Hippocampal formation (tissue), 2 donors: Measurements from ENCODE around the gene RNF207.
A peak's percentile ranks its signal among the peaks of the same experiment; 100 is the strongest.

Experiments used
- DNase-seq, 2 donors: peaks; one replicate each; lab custom pipeline; 2025; lab: John Stamatoyannopoulos, UW

RNF207 gene

DNA sequence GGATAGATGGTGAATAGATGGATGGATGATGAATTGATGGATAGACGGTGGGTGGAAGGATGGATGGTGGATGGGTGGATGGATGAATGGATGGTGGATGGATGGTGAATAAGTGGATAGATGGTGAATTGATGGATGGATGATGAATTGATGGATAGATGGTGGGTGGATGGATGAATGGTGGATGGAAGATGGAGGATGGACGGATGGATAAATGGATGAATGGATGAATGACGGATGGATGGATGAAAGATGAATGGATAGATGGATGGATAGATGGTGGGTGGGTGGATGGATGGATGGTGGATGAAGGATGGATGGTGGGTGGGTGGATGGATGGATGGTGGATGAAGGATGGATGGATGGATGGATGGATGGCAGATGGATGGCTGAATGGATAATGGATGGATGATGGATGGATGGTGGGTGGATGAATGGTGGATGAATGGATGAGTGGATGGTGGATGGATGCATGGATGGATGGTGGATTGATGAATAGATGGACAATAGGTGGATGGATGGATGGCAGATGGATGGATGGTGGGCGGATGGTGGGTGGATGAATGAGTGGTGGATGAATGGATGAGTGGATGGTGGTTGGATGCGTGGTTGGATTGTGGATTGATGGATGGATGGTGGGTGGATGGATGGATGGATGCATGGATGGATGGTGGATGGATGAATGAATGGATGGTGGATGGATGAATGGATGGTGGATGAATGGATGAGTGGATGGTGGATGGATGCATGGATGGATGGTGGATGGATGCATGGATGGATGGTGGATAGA, 31.1 kb upstream of the RNF207 start:
- no peak for DNase-seq

DNA sequence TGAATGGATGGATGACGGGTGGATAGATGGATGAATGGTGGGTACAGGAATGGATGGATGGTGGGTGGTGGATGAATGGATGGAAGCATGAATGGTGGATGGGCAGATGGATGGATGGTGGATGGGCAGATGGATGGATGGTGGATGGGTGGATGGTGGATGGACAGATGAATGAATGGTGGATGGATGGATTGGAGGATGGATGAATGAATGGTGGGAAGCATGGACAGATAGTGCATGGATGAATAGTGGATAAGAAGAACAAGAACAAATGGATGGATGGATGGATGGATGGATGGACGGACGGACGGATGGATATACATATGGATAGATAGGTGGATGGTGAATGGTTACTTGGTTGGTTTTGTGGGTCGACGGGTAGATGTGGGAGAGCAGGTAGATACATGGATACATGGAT, 30.5 kb upstream of the RNF207 start:
- no peak for DNase-seq

DNA sequence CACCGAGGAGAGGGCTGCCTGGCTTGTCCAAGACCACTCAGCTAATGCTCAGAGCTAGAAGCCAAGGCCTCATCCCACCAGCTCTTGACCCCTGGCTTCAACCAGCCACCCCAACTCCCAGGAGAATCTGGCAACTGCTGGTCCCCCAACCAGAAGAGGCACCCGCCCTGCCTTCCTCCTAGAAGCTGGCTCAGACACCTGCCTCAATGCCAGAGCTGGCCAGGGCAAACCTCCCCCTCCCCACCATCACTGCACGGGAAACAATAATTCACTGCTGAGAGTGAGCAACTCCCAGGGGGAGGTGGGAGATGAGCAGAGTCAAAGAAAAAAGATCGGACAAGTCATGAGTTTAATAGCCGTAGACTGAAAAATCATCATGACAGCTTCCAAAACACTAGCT, 29.1 kb upstream of the RNF207 start:
- no peak for DNase-seq

DNA sequence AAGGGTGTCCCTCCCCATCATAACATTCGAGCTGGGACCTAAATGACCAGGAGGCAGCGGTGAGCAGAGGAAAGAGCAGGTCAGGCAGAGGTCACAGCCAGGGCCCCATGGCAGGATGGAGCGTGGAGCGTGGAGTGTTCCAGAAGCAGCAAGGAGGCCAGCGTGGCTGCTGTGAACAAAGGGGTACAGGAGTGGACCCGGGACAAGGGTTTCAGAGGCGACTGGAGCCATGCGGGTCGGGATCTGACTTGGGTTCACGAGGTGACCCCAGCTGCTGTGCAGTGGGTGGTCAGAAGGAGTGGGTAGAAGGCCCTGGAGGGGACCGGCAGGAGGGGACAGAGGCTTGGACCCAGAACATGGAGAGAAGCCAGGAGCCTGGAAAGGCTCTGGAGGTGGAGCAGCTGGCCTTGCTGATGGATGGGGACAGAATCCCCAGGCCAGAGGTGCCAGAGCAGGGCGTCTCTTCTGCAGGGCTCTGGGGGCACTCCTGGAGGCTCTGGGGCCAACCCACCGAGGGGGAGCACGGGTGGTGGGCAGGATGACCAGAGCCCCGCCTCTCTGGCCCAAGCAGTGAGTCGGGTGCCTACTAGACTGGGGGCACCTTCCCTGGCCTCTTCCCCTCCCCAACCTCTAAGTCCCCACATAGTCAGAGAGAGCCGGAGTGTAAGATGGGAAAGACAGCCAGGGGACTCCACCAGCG, 28.1 kb upstream of the RNF207 start:
- DNase-seq: no peak

DNA sequence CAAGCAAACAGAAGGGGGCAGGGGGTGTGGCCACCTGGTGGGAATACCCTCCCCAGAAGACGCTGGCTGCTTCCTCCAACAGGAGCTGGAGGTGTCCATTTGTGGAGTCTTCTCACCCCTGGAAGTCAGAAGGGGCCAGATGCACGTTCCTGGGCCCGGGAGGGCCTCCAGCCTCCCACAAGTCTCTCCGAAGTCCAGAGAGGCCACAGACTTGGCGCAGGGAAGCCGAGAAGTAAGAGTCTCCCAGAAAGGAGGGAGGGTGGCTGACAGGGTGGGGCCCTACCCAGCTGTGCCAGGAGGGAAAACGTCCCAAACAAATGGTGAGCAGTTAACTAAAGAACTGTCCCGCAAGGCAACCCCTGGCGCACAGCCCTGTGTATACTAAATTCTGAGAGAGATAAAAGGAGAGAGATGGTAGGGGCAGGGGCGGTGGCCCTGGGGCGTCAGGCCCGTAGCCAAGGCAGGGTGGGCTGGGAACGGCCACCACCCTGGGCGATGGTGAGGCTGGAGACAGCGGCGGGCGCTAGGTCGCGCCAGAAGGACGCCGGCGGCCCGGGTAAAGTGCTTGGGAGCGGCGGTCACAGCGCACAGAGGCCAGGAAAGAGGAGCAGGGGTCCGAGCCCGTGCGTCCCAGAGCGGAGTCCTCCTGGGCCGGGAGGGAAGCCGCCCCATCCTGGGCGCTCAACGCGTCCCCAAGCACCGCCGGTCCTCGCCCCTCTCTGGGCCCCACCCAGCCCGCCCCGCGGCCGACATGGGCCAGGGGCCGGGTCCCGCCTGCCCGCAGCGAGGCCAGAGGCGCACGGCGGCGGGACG, 27.0 kb upstream of the RNF207 start:
- no peak for DNase-seq

DNA sequence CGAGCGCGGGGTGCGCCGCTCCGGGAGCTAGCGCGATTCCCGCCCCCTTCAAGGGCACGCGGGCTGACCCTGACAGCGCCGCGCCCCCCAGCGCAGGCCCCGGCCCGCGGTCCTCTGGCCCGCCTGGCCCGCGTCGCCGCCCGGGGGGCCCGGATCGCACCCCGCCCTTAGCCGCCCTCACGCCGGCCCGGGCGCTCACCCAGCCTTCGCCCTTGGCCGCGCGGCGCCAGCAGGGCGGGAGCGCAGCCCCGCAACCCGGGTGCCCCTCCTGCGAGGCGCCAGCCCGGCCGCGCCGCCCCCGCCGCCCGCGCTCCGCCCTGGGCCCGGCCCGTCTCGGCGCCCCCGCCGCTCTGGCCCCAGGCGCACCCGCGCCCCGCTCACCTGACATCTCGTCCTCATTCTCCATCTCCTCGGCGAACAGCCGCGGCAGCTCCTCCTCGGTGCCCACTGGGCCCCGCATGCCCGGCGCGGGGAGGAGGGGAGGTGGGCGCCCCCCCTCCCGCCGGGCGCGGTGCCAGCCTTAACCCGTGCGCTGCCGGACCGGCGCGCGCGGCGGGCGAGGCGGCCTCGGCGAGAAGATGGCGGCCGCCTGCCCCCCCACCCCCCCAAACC, 26.2 kb upstream of the RNF207 start:
- DNase-seq: no peak

DNA sequence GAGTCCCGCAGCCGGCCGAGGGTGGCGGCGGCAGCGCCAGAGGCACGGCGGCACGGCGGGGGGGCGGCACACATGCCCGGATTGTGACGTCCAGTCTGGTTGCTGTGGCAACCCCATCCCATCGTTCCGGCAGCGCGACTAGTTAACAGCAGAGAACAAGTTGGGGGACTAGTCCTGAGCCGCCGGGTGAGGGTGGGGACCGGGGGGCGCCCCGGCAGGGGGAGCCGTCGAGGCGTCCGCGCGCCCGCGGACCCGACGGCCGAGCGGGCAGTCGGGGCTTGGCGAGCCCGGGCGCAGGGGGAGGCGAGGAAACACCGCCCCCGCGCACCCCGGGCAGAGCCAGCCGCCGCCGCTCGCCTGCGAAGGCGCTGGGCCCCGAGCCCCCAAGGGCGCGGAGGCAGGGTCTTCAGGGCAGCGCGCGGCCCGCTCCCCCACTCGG, 25.6 kb upstream of the RNF207 start, which contains the start of gene CHD5:
TSS of gene CHD5 (minus strand) at position 54 of the 439 bp plus-strand sequence. CDS start 298 bp downstream, outside the sequence.
- no peak for DNase-seq

DNA sequence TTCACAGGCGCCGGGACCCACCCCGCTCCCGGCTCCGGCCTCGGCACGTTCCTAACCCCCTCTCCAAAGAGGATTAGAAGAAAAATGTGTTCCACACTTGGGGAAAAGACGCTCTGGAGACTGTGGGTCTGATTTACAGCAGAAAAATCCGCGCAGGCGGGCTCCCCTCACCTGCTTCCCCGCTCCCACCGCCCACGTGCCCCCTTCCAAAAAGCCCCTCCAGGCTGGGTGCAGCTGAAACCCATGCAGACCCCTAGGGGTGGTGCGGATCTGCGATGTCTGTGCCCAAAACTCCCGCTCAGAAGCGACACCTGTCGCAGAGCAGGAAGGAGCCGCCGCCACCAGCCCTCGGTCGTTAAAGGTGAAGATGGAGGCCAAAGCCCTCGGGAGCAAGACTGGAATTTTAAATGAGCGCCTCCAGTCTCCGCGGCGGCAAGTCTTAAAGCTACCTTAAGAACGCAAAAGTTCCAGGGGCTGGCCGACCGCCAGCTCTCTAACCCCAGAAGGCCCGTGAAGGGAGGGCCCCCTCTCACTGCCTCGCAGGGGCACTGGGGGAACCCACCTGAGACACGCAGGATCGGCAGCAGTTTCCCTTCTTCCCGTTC, 25.1 kb upstream of the RNF207 start:
- DNase-seq: no peak

DNA sequence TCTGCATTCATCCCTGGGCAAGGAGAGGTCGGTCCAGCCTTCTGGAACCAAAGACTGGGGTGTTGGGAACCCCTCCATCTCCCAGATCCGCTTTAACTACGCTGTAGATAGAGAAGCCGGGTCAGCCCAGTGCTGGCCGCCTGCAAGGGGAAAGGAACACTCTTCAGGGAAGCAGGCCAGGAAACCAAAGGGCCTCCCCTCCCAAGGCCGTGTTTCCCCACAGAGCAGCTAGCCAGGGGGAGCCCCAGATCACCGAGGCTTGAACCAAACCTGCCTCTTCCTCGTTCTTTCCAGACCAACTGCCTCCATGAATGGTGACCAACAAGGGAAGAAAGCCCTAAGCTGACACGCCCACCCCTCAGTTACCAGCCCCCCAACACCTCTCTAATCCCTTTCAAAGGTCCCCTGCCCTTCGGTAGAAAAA, 24.6 kb upstream of the RNF207 start:
- no peak for DNase-seq

DNA sequence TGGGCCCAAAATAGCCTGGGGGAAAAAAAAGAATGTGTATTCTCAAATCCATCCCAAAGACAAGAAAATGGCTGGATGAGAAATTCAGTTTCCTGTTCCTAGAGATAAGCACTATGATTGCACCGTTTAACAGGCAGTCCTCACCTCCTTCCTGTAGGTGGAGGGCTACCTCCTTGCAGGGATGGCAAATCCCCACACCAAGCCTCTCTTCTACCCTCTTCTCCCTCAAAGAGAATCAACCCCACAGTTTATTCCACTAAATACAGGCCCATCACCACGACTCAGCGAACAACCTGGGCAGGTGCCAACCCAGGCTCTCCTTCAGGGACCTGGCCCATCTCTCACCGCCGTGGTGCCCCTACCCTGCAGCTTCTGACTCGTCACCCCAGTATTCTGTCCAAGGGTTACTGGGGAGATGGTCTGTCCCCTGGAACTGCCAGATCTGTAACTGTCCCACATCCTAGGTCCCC, 22.4 kb upstream of the RNF207 start:
- no peak for DNase-seq

DNA sequence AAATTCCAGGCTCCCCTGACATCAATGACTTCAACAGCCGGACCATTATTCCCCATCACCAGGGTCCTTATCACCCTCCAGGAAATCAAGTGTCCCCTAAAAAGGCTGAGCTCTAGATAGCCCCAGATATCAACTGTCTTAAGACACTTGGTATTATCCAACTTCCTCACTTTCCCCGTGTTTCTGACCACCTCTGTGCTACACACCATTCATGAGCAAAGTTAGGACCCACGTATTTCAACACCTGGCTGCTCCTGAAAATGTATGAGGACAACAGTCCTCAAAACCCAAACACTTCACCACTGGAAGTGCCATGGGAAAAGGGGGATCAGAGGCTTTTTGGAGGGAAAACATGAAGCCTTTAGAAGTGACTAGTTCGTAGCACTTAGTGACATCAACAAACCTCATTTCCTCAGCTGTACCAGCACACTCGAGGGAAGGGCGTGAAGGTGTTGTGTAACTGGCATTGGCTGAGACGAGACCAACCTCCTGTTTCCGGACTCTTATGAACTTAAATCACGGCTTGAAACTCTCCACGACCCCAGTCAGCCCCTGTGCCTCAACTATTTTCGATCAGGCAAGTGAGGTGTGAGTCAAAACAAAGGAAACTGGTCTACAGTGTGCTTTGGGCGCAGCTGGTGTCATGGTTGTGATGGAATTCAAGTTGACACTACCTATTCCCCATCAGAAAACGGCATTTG, 21.7 kb upstream of the RNF207 start:
- no peak for DNase-seq

DNA sequence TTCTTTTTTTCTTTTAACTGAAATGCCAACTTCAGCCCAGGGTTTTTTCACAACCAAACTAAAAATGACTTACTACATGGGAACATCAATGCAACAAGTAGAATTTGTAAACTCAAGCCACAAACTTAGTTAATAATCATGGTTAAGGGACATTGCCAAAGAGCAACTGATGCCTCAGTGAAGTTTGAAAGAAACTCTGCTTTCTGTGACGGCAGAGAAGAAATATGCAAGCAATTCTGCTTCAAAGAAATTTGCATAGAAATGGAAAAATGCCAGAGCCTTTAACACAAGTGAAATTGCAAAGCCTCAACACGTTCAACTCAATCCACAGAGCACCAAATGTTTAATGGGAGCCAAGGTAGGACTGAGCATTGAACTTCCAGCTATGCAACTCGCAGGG, 20.8 kb upstream of the RNF207 start:
- DNase-seq: no peak

DNA sequence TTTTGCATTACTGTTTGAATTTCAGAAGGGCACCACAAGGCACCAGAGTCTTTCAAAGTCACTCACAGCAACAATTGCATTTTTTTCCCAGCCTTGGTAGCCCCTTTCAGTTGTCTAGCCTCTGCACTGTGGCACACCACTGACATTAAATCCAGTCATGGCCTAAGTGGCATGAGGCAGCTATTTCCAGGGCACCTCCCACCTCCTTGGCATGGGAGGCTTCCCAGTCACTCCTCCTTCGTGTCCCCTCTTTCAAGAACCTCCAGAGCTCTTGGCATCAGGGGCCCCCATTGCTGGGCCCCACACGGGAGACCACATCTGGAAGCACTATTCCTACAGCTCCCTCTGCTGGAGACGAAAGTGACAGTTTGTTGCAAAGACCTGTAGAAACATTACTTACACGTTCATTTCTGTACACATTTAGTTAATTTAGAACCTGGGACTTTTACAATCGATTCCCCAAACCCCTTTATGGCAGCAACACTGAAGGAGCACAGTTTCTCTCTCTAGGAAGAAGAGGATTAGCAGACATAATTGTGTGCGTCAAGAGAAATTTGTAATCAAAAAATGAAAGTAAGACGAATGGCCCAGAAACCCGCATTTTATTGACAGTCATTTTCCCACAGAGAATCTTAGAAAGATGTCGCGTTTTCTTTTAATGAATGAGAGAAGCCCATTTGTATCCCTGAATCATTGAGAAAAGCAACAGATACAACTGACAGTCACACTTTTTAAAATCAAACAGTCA, 20.1 kb upstream of the RNF207 start:
- DNase-seq: no peak

DNA sequence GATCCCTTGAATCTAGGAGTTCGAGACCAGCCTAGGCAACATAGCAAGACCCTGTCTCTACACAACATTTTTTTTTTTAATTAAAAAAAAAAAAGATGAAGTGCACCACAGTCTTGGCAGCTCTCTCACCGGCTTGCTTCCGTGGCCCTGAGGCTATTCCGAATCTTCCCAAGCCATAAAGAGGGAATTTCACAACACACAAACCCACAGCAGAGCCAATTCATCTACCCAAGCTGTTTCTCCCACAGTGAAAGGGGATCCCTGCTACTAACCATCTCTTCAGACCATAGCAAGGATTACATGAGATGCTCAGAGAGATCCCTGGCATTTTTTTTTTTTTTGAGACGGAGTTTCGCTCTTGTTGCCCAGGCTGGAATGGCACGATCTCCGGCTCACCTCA, 17.5 kb upstream of the RNF207 start:
- no peak for DNase-seq

DNA sequence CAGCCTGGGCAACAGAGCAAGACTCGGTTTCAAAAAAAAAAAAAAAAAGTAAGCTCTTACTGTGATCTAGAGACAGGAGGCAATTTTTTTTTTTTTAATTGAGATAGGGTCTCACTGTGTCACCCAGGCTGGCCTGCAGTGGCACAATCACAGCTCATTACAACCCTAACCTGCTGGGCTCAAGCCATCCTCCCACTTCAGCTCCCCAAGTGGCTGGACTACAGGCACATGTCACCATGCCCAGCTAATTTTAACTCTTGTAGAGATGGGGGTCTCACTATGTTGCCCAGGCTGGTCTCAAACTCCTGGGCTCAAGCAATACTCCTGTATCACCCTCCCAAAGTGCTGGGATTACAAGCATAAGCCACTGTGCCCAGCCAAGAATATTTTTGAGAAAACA, 14.0 kb upstream of the RNF207 start:
- no peak for DNase-seq

DNA sequence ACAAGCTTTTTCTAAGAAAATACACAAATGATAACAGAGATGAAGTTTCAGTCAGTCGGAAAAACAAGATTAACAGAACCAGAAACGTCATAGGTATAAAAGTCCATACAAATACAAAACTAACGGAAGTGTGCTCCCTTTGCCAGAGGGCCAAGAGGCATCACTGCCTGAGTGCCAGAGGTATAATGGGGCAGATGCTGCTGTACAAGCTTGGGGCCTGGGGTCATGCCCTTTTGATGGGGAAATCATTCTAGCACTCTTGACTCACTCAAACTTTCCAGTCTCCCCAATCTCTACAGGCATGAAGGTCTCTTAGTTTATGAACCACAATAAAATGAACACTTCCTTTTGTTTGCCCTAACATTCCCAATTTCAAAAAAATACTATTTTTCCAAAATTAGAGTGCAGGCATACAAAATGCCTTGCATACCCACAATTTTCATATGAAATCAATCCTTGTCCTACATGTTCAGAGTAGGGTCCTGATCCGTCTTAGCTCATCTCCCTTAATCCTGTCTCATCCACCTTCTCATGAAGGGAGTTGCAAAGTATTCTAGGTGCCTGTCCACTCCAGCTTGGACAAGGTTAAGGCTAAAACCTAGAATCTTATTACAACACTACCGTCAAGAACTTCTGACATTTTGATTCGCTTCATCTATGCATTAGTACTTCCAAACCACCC, 8.0 kb upstream of the RNF207 start:
- no peak for DNase-seq

DNA sequence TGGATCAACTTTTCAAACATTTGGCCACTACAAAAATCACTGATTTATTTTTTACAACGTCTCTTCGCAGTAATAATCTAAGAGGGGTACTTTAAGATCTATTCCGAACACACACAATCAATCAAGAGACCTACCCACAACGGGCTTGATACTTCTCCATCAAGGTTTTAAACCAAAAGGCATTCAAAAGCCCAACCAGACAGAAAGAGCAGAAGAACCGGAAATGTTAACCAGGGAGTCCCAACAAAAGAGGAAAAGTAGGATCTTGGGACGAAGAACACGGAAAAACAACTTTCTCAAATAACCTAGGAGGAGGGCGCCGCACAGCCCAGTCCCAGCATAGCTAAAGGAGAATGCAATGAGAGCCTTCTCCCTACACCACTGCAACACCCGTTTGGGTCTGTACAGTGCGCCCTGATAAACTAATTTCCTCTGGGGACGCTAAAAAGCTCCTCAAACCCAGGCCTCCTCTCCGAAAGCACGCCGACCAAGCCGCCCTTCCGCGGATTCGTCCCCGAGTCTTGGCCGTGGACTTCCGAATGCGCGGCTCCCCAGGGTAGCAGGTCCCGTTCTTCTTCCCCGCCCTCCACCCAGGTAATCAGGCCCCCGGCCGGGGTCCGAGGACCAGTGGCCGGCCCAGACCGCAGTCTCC, 7.1 kb upstream of the RNF207 start:
- DNase-seq: no peak

DNA sequence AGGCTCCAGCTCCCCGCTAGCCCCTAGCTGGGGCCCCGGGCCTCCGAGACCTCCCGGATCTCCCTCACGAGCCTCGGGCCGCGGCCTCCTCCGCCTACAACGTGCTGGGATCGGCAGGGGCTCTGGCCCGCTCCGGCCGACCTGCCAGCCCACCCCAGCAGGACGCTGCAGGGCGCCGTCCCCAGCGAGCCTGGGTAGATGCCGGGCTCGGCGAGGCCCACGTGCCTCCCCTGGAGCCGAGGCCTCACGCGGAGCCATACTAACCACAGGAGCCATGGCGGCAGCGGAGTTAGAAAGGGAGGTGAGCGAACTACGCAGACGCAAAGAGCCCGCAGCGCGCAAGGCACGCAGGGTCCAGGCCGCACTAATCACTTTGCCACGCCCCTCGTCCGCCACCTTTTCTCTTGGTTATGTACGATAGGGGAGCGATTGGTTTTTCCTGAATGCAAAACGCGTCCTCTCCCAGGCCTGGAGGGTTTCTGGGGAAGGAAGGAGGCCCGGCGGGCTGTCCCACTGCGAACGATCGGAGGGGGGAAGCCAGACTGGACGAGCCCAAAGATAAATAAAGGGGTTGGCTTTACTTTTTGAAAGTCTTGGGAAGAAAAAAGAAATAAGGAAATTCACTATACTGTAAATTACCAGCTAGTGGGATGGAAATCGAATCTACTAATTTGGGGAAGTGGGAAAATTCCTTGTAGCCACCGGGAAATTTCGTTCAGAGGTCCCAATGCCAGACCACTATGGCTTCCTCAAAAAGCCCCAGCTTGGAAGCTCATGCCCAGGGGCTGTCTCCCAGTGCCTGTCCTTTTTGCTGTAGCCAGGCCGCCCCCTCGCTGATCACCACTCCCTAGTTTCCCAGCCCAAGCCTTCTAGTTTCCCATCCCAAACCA, 6.4 kb upstream of the RNF207 start, which contains the start of gene RPL22:
TSS of gene RPL22 (minus strand) at position 298 of the 890 bp plus-strand sequence. CDS start at position 276, 22 bp downstream.
- peak; percentile 95 to 99 for DNase-seq
